Posterior cingulate gyrus (tissue), 11 donors: ENCODE measurements around the gene ATP6V1B1.
"Not testable (repeated sequence)": the region's sequence is repeated elsewhere in the genome, so short reads cannot be mapped to it uniquely, and the experiment has no call there.

ENCODE experiments used
- DNase-seq, 10 donors: peaks; one replicate each; pipeline versions ENCODE4 v3.0.0 to v3.0.0-alpha.2; 2020 to 2021; ENCODE audit warnings: mixed read lengths in 3 of 10
- intact Hi-C: fragments of 100-400 bp; cut with DNase I; formaldehyde crosslinking; loops from one replicate; pipeline ENCODE4 v1.15.1; 2023

The ATP6V1B1 gene

DNA sequence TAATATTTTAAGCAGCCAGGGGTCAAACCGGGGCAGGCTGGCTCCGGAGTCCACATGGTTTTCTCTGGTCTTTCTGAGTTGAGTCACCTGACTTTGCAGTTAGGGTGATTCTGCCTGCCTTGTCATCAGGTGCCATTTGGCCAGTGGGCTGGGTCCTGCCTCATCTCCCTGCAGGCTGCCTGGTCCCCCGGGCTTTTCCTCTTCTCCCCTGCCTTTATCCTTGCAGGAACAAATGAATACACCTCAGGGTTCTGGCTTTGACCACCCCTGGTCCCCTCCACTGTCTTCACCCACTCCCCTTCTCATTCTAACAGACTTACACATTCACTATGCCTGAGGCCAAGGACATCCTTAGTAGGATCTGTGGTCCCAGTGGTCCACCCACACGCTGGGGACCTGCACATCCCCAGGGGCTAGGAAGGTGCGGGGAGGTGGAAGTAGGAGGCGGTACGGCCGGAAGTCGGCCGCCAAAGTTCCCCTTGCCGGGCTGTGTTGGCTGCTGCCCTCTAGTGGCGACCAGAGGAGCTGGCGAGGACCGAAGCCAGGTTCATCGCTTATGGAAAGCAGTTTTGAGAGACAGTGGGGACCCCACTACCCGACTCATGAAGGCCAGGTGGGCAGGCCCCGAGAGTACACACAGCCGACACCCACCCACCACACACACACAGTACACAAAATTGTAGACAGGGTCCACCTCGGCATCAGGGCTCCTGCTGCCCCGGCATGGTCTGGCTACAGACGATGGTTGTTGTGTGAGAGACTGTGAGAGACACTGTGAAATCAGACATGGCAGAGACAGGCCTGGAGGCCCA, 65.3 kb downstream of the ATP6V1B1 start:
- intact Hi-C loops, result loop anchor here (5.0 kb wide), 1 partner anchor 71 kb away; no protein-coding TSS in a partner anchor
- peak; percentile 40 to 96 (median 72) for DNase-seq

DNA sequence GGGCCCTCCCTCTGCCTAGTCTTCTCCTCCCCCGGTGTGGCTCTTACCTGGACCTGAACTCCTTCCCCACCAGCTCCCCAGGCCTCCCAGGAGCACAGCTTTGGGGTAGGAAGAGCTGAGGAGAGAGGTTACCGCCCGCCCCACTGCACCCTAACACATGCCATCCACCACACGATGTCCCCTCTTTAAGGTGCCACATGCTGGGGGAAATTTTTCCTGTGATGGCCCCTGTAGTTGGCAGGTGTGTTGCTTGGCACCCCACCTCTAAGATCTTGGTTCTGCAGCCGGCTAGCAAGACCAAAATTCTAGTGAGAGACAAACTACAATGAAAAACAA, 65.9 kb downstream of the ATP6V1B1 start:
- intact Hi-C loops, result loop anchor here (5.0 kb wide), 1 partner anchor 71 kb away; no protein-coding TSS in a partner anchor
- no peak for DNase-seq

DNA sequence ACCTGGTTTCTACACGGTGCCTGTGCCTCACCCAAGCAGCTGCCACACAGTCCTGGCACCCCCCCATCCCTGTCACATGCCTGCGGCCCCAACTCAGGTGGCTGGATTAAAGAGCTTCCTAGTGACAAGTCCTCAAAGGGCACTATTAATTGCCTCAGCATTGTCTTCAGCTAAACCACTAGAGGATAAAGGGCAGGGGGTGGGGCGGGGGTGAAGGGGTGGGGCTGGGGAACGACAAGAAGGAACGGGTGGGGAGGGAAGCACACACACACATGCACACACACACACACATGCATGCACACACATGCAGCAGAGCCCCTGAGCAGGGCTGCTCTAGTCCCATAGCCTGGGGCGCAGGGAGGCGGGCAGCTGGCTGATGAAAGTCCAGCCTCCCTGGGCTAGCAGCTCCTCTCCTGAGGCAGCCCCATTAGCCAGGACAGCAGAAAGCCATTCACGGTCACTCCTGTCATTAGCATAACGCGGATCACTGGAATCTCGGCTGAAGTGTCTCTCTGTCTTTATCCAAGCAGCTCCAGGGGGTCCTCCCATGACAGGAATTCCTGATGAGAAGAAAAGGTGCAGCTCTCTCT, 66.4 kb downstream of the ATP6V1B1 start:
- DNase-seq, result no peak
- intact Hi-C loops, result loop anchor here (5.0 kb wide), 1 partner anchor 70 kb away; no protein-coding TSS in a partner anchor

DNA sequence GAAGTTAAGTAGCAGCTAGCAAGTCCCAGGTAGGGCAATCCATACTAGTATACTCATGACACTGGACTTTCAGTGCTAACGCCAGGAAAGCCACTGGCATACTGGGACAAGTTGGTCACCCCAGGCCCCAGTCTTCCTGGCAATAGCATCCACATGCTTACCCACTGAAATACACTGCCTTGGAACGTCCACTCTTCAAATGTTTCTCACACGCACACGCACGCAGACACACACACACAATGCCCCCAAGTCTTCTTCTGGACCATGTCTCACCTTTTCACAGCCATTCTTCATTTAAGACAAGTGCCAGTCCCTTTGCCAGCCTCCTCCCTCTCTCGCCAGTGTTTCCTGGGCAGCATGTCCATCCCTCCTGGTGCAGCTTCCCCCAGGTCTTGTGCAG, 67.7 kb downstream of the ATP6V1B1 start:
- intact Hi-C loops, result loop anchor here (5.0 kb wide), 1 partner anchor 69 kb away; no protein-coding TSS in a partner anchor
- DNase-seq, result no peak

DNA sequence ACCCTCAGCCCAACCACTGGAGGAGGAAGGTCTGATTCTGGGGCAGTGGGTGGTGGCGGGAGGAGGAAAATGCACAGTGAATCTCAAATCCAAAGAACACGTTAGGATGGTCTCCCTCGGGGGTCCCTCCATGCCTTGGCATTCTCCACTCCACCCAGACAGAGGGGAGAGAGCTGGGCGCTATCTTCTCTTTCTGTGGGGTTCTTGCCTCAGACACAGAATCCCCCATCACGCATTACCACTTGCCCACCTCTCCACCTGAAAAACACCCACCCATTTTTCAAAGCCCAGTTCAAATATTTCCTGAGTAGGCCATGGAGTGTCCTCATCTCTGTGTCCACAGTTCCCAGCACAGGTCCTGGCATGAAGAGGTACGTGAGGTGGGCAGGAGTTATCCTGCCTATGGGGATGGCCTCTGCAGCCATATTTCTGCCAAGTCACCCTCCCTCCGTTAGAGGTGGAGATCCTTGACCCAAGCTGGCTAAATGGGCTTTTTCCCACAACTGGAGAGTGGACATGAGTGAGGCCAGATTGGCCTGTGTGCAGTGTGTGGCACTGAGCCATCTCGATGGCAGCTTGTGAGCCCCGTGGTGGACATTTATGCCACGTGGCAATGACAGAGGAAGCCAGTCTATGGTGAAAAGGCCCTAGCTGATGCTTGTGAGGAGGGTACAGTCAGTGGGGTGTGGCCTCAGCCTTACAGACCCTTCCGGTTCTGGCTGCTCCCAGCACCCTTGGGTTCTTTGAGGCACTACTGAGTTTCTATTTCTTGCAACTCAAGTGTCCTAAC, 68.5 kb downstream of the ATP6V1B1 start:
- no peak for DNase-seq
- intact Hi-C loops, result loop anchor here (5.0 kb wide), 1 partner anchor 68 kb away; no protein-coding TSS in a partner anchor

DNA sequence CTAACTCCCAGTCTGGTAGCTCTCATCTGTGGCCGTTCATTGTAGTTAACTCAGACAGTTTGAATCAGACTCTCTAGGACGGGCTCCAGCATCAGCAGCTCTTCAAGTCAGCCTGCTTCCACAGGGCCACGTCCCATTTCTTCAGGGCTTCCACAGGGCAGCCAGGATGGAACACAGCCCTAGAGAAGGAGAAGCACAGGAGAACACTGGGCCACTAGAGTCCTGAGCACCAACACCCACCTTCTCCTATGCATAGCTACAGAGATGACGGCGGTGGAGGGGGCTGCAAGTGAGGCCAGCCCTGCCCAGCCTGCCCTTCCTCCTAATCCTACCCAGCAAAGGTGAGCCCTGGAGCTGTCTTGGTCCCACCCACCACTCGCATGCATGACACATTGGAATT, 69.2 kb downstream of the ATP6V1B1 start:
- intact Hi-C loops, result loop anchor here (5.0 kb wide), 1 partner anchor 67 kb away; no protein-coding TSS in a partner anchor
- no peak for DNase-seq

DNA sequence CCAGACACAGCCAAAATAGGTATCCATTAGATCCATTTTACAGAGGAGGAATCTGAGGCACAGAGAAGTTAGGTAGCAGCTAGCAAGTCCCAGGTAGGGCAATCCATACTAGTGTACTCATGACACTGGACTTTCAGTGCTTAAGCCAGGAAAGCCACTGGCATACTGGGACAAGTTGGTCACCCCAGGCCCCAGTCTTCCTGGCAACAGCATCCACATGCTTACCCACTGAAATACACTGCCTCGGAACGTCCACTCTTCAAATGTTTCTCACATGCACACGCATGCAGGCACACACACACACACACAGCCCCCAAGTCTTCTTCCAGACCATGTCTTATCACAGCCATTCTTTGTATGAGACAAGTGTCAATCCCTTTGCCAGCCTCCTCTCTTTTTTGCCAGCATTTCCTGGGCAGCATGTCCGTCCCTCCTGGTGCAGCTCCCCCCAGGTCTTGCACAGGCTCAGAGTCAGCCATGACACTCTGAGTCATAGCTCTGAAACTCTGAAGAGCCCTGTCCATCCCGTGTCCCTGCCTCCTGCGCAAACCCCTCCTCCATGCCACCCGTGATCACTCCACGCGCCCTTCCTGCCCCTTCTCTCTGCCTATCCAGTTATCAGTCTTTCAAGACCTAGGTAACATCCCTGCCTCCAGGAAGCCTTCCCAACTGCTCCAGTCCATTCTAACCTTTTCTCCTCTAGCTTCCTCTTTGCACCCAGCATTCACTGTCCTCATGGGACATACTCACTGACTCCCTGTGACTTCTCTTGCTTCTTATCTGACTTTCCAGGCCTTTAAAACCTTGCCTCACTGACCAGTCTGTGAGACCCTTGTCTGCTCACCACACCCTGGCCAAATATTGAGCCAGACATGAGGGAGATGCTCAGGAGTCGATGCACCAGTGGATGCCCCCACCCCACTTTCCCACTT, 69.8 kb downstream of the ATP6V1B1 start:
- intact Hi-C loops, result no loop called here
- no peak for DNase-seq

DNA sequence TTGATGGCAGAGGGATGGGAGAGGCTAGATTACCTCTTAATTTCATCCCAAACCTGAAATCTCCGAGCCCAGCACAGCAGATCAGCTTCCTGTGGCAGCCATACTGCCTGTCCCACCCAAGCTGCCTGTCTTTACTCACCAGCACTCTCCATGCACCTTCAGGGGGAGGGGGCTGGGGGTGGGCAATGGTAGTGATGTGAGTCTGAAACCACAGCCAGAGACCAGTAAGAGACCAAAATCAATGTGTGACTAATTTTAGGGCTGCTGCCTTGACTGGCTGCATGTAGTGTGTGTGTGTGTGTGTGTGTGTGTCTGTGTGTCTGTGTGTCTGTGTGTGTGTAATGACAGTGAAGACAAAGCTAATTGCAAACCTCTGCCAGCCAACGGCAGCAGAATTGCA, 70.6 kb downstream of the ATP6V1B1 start:
- intact Hi-C loops, result no loop called here
- no peak for DNase-seq

DNA sequence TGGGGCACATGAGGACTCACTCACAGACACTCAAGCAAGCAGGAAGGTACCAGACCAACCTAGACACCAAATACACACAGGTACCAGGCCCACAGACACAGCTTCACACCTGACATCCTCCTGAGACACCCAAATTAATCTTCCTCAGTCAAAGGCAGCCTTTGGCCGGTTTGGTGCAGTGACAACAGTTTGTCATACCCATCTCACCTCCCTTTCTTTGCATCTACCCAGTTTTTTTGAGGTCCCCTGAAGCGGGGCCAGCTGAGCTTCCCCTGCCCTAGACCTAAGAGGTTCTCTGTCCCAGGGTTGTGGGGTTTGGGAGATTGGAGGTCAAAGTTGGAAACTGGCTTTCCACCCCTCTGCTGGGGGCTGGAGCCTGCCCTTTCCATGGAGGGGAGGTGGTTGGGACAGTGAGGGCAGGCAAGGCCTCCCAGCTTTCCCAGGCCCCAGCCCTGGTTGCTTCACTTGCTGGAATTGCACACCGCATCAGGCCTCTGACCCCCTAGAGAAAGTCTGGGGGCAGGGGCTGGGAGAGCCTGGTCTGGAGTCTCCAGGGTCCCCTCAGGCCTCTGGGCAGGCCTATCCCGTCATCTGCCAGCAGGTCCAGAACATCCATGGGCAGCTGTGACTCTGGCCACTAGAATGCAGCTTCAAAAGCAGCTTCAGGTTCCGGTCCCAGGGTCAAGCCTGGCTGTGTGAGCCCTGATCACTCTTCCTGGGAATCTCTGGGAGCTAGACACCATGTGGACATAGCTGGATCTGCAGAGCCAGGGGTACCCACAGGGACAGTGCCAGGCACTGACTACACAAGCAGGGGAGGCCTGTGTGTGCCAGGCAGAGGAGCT, 71.5 kb downstream of the ATP6V1B1 start:
- intact Hi-C loops, result no loop called here
- no peak for DNase-seq

DNA sequence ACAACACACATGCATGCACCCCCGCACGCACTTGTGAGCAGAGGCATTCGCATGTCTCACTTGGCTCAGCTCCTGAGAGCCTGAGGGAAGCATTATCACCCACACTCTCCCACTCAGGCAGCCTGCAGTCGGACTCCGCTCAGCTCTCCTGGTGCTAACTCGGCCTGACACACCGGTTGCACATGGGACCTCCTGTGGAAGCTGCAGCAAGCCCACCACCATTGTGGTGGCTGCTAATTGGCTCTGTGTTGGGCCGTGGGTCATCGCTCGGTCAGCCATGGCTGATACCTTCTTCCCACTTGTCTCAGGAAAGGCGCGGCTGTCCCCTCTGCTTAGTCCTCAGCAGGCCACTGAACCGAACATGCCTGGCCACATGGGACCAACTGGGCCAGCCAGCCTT, 72.6 kb downstream of the ATP6V1B1 start:
- DNase-seq, result peak in 1 of 10 donors; percentile 67
- intact Hi-C loops, result no loop called here

DNA sequence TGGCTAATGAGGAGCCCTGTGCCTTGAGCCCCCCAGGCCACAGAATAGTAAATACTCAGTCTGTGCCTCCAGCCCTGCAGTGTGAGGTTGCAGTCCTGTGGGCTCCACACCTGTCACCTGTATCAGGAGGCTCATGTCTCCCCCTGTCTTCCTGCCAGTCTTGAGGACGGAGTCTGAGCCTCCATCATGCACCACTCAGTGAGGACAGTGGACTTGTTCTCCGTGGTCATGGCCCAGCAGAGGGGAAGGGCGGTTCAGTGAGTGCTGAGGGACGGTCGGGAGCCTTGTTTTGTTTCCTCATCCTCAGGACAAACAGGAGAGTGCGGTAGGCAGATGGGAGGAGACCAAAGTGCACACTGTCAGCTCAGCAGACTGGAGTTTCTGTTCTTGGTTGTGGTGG, 76.1 kb downstream of the ATP6V1B1 start:
- intact Hi-C loops, result not testable (repeated sequence)
- peak in 1 of 10 donors; percentile 61 for DNase-seq
